Tibial nerve (tissue), 4 donors: ENCODE results near the gene HNF1B. TPM values are rescaled to one million over a fixed set of nuclear protein-coding genes. Genes with fewer than 3 reads are reported as not detected.

Source experiments
- DNase-seq, 2 donors: peaks; one replicate each; pipeline ENCODE4 v3.0.0-alpha.2; 2019; ENCODE audit warnings: low spot score in 2 of 2
- H3K27ac ChIP-seq, 4 donors: fragments of 200-600 bp; sonication (generic) in 3 of 4; one replicate each; pipeline ENCODE4 v1.5.1; 2017 to 2019; ENCODE audit warnings: mild to moderate bottlenecking in 1 of 4
- H3K27me3 ChIP-seq, 2 donors: fragments of 200-600 bp; sonication (generic) in 1 of 2; one replicate each; pipeline versions ENCODE4 v1.5.1 to v1.6.0; 2017 to 2019
- H3K36me3 ChIP-seq, 3 donors: fragments of 200-600 bp; sonication (generic); one replicate each; pipeline ENCODE4 v1.5.1; 2018 to 2019
- H3K4me1 ChIP-seq, 4 donors: fragments of 200-600 bp; sonication (generic) in 3 of 4; one replicate each; pipeline ENCODE4 v1.5.1; 2017 to 2019
- H3K4me3 ChIP-seq, 4 donors: fragments of 200-600 bp; sonication (generic) in 3 of 4; one replicate each; pipeline ENCODE4 v1.5.1; 2017 to 2019; ENCODE audit warnings: mild to moderate bottlenecking in 1 of 4, moderate library complexity in 1 of 4
- H3K9me3 ChIP-seq, 4 donors: fragments of 200-600 bp; sonication (generic) in 3 of 4; one replicate each; pipeline ENCODE4 v1.5.1; 2017 to 2019
- EP300 ChIP-seq, 2 donors: sonication (generic); formaldehyde crosslinking; IDR thresholded peaks; one replicate each; pipeline ENCODE4 v1.6.1; 2017; ENCODE audit warnings: antibody characterized with exemption in 2 of 2, mild to moderate bottlenecking in 1 of 2
- POLR2A ChIP-seq, 2 donors: fragments of 450-650 bp; IDR thresholded peaks; one replicate each; pipeline ENCODE4 v1.6.1; 2017; ENCODE audit warnings: antibody characterized with exemption in 2 of 2, mild to moderate bottlenecking in 2 of 2, moderate library complexity in 2 of 2
- WGBS, 2 donors: methylation state at CpG; one replicate each; pipeline ENCODE4 v1.1.5; 2018; 5-methylcytosine and 5-hydroxymethylcytosine counted together
- total RNA-seq, 4 donors: library from RNA; depleted of rRNA; stranded (reverse); fragments of >200 nt; gene quantifications; one replicate each; pipeline ENCODE4 v1.1.0, GENCODE V29; 2016
- TF ChIP-seq, protein P1 (sequence below), 5 experiments: fragments of 200-600 bp in 3 of 5; fragments of 450-650 bp in 2 of 5; sonication (generic) in 3 of 5; IDR thresholded peaks; one replicate each; pipeline ENCODE4 v1.5.1; 2016 to 2019; ENCODE audit warnings: antibody characterized with exemption in 5 of 5, mild to moderate bottlenecking in 3 of 5, moderate library complexity in 2 of 5

Gene HNF1B
- total RNA-seq, 4 donors from 2014 or later: not detected

- Histone ChIP-seq H3K27ac (no peak overlapping the region), H3K27me3 (no peaks in the 10 kb centered on the region), H3K9me3 (no peaks in the 10 kb centered on the region), H3K4me3 (no peak overlapping the region), H3K4me1 (no peaks in the 10 kb centered on the region), H3K36me3 (no peaks in the 10 kb centered on the region)
- TF ChIP-seq POLR2A (IDR thresholded peaks at IDR 0.05): no peak
- TF ChIP-seq, protein P1, sequence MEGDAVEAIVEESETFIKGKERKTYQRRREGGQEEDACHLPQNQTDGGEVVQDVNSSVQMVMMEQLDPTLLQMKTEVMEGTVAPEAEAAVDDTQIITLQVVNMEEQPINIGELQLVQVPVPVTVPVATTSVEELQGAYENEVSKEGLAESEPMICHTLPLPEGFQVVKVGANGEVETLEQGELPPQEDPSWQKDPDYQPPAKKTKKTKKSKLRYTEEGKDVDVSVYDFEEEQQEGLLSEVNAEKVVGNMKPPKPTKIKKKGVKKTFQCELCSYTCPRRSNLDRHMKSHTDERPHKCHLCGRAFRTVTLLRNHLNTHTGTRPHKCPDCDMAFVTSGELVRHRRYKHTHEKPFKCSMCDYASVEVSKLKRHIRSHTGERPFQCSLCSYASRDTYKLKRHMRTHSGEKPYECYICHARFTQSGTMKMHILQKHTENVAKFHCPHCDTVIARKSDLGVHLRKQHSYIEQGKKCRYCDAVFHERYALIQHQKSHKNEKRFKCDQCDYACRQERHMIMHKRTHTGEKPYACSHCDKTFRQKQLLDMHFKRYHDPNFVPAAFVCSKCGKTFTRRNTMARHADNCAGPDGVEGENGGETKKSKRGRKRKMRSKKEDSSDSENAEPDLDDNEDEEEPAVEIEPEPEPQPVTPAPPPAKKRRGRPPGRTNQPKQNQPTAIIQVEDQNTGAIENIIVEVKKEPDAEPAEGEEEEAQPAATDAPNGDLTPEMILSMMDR (IDR thresholded peaks at IDR 0.05): no peak
- TF ChIP-seq EP300 (IDR thresholded peaks at IDR 0.05): no peak
- WGBS, 2 donors: 73 to 88% methylated on average over 1 of the region's 1 CpG
- no peak for DNase-seq
These were observed 67.8 kb downstream of the HNF1B start for GRCh38 chr17:37677021-37677420.

DNA sequence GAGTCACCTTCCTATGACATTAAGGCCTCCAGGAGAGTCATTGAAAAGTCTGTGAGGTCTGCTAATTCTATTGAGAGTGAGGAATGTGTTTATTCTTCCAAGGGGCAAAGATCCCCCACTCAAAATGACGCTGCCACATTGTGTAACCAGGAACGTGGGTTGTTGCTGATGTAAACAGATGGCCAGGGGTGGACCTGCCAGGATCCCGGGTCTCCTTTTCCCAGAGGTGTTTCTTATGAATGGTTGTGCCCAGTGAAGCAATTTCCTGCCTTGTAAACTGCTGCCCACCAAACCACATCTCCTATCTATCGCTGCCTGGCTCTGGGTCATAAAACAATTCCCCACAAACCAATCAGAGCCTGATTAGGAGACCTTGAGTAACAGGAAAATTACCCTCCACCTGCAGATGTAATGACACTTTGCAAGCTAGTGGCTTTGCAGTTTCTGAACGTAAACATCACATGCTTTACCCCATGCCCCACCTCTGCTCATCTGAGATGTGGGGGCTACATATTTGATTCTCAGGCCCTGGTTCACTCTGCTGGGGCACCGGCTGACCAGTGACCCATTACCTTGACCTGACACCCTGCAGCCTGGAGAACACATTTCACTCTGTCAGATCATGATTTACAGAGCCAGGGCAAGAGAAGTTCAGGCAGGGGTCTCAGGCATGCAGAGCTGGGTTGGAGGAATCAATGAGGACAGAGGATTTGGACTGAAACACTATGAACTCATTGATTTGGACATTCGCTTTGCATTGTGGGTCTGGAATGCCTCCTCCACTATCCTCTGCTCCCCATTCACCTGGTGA, 68.5 kb downstream of the HNF1B start:
- H3K36me3 ChIP-seq: no peaks in the 10 kb centered on the region
- no peak overlapping the region for H3K4me3 ChIP-seq
- no peaks in the 10 kb centered on the region for H3K9me3 ChIP-seq
- H3K27ac ChIP-seq: no peak overlapping the region
- DNase-seq: no peak
- no peak for TF ChIP-seq EP300 (IDR thresholded peaks at IDR 0.05)
- TF ChIP-seq POLR2A (IDR thresholded peaks at IDR 0.05): no peak
- TF ChIP-seq, protein P1 (IDR thresholded peaks at IDR 0.05): no peak
- H3K27me3 ChIP-seq: no peaks in the 10 kb centered on the region
- WGBS, 2 donors: 20 to 24% methylated on average over 7 of the region's 7 CpGs
- no peaks in the 10 kb centered on the region for H3K4me1 ChIP-seq

DNA sequence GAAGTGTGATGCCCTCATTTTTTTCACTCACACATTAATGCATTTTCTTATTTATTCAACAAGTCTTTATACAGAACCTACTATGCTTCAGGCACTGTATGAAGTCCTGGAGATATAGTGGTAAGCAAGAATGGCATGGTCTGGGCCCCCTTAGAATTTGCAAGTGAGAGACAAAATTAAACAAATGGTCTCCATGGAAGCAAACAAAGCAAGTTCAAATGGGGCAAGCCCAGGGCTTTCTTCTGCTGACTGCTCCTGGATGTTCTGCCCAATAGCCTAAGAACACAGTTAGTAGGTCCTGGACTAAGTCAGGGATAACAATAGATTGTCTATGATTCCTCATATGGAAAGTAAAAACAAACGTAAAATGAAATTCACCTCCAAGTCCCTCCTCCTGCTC, 70.3 kb downstream of the HNF1B start:
- no peak for TF ChIP-seq POLR2A (IDR thresholded peaks at IDR 0.05)
- TF ChIP-seq EP300 (IDR thresholded peaks at IDR 0.05): no peak
- TF ChIP-seq, protein P1 (IDR thresholded peaks at IDR 0.05): no peak
- Histone ChIP-seq H3K4me3 (no peak overlapping the region), H3K36me3 (no peaks in the 10 kb centered on the region), H3K27ac (no peak overlapping the region), H3K9me3 (no peaks in the 10 kb centered on the region), H3K4me1 (no peaks in the 10 kb centered on the region), H3K27me3 (no peaks in the 10 kb centered on the region)
- DNase-seq: no peak
- WGBS, 2 donors: 44 to 57% methylated on average over 1 of the region's 1 CpG

DNA sequence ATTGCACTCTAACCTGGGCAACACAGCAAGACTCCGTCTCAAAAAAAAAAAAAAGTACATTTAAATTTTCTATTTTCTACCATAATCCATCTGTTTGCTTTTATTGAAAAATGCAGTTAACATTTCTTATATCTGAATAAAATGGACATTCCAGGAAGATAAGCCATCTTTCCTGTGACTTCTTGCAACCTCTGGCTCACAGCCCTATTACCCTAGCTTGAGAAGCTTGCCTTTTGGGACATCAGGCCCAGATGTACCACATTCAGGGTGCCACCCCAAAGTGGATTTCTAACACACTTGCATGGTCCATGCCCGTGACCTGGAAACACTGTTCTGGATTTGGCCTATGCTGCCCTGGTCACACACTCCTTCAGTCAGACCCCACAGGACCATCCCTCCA, 71.5 kb downstream of the HNF1B start:
- Histone ChIP-seq H3K4me3 (no peak overlapping the region), H3K36me3 (no peaks in the 10 kb centered on the region), H3K9me3 (no peaks in the 10 kb centered on the region), H3K27ac (no peak overlapping the region), H3K4me1 (no peaks in the 10 kb centered on the region), H3K27me3 (no peaks in the 10 kb centered on the region)
- no peak for TF ChIP-seq POLR2A (IDR thresholded peaks at IDR 0.05)
- TF ChIP-seq, protein P1 (IDR thresholded peaks at IDR 0.05): no peak
- TF ChIP-seq EP300 (IDR thresholded peaks at IDR 0.05): no peak
- no peak for DNase-seq
- 91 to 100% methylated on average over 2 of the region's 2 CpGs for WGBS, 2 donors

- no peaks in the 10 kb centered on the region for H3K36me3 ChIP-seq
- H3K9me3 ChIP-seq: no peaks in the 10 kb centered on the region
- H3K27ac ChIP-seq: no peak overlapping the region
- H3K4me3 ChIP-seq: no peak overlapping the region
- WGBS, 2 donors: 77 to 82% methylated on average over 3 of the region's 3 CpGs
- TF ChIP-seq POLR2A (IDR thresholded peaks at IDR 0.05): no peak
- no peak for TF ChIP-seq EP300 (IDR thresholded peaks at IDR 0.05)
- TF ChIP-seq, protein P1 (IDR thresholded peaks at IDR 0.05): no peak
- DNase-seq: no peak
- H3K27me3 ChIP-seq: no peaks in the 10 kb centered on the region
- no peaks in the 10 kb centered on the region for H3K4me1 ChIP-seq
These were observed 72.2 kb downstream of the HNF1B start for GRCh38 chr17:37672548-37673078.
